Measurements from ENCODE around the gene MYO1G.

The MYO1G gene

GRCh38 chr7:44979481-44980392, 922 bp upstream of the MYO1G start:
- DNase-seq: no peak

- DNase-seq: no peak
Observed at GRCh38 chr7:44977959-44978335, 868 bp downstream of the MYO1G start.

- no peak for DNase-seq
Observed at GRCh38 chr7:44977304-44977958, 1.4 kb downstream of the MYO1G start.

- DNase-seq: no peak
Observed at GRCh38 chr7:44976746-44977196, 2.0 kb downstream of the MYO1G start.

- no peak for DNase-seq
Observed at GRCh38 chr7:44976040-44976745, 2.6 kb downstream of the MYO1G start.

GRCh38 chr7:44975331-44976039, 3.3 kb downstream of the MYO1G start:
- no peak for DNase-seq

GRCh38 chr7:44974549-44974948, 4.3 kb downstream of the MYO1G start:
- no peak for DNase-seq

- DNase-seq: no peak
Observed at GRCh38 chr7:44973610-44974401, 5.0 kb downstream of the MYO1G start.

GRCh38 chr7:44972562-44972961, 6.3 kb downstream of the MYO1G start:
- peak; percentile 5 for DNase-seq

GRCh38 chr7:44971902-44972441, 6.8 kb downstream of the MYO1G start:
- peak; percentile 11 for DNase-seq

GRCh38 chr7:44971188-44971901, 7.5 kb downstream of the MYO1G start:
- DNase-seq: peak; percentile 29

GRCh38 chr7:44970523-44971051, 8.2 kb downstream of the MYO1G start:
- peak; percentile 30 for DNase-seq

GRCh38 chr7:44969701-44970522, 8.9 kb downstream of the MYO1G start:
- DNase-seq: peak; percentile 31

- DNase-seq: peak; percentile 12
Observed at GRCh38 chr7:44969049-44969700, 9.6 kb downstream of the MYO1G start.

- peak; percentile 39 for DNase-seq
Observed at GRCh38 chr7:44967571-44968446, 11.0 kb downstream of the MYO1G start.

GRCh38 chr7:44966731-44967538, 11.9 kb downstream of the MYO1G start:
- peak; percentile 37 for DNase-seq

All from right forelimb (tissue), 1 donor.